Measurements from ENCODE around the gene SART3. TPM values are rescaled to one million over a fixed set of nuclear protein-coding genes. Genes with fewer than 3 reads are reported as not detected.

The SART3 gene
- total and polyA plus RNA-seq, 2 of the 13 experiments (the other 11 are each of a cell fraction or from before 2014, with no cell fraction given): 16.1 to 69.9 TPM

DNA sequence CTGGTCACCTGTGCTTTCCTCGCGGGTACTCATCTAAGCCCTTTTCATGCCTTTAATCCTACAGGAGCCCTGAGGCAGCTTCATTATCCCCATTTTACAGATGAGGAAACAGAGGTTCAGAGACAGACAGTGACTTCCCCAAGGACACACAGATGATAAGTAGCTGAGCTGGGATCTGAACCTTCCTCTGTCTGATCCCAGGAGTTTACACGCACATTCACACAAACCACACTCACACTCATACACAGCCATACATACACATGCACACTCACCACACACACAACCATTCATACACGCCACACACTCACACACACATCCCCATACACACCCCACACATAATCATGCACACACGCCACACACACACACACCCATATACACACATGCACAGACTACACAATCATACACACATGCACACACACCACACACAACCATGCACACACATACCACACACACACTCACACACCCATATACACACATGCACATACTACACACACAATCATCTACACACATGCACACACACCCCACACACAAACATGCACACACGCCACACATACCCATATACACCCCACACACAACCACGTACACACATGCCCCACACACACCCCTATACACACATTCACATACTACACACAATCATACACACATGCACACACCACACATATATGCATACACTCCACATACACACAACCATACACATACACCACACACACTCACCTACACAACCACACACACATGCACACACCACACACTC is 34.2 kb upstream of the SART3 start (continued):
- TF ChIP-seq GRHL1 (CRISPR knock-in tag; conservative IDR thresholded peaks at IDR 0.05) (no peak), ZNF331 (CRISPR knock-in tag; IDR thresholded peaks at IDR 0.05) (no peak), ZSCAN20 (CRISPR knock-in tag; IDR thresholded peaks at IDR 0.05; ENCODE audit: borderline replicate concordance) (no peak), BRCA1 (CRISPR knock-in tag; IDR thresholded peaks at IDR 0.05) (no peak), ZNF777 (CRISPR knock-in tag; IDR thresholded peaks at IDR 0.05) (no peak), AKAP8 (CRISPR knock-in tag; IDR thresholded peaks at IDR 0.05) (no peak), ZNF781 (CRISPR knock-in tag; IDR thresholded peaks at IDR 0.05; ENCODE audit: borderline replicate concordance, not compliant biosample characterization) (no peak), PRDM4 (CRISPR knock-in tag; IDR thresholded peaks at IDR 0.05; ENCODE audit: borderline replicate concordance) (no peak), ZNF577 (CRISPR knock-in tag; IDR thresholded peaks at IDR 0.05; ENCODE audit: borderline replicate concordance, low read depth) (no peak), ZNF138 (CRISPR knock-in tag; IDR thresholded peaks at IDR 0.05; ENCODE audit: low read depth) (no peak), CENPX (CRISPR knock-in tag; IDR thresholded peaks at IDR 0.05) (no peak), MZF1 (CRISPR knock-in tag; IDR thresholded peaks at IDR 0.05; ENCODE audit: borderline replicate concordance) (no peak), ERF (CRISPR knock-in tag; IDR thresholded peaks at IDR 0.05) (no peak), NFKBIZ (CRISPR knock-in tag; IDR thresholded peaks at IDR 0.05) (no peak), MEF2D (CRISPR knock-in tag; IDR thresholded peaks at IDR 0.05) (no peak), NBN (conservative IDR thresholded peaks at IDR 0.05) (peak; percentile 87; the same call in 1 of the 2 replicates), E2F2 (CRISPR knock-in tag; IDR thresholded peaks at IDR 0.05; ENCODE audit: borderline replicate concordance) (no peak), ZNF317 (CRISPR knock-in tag; IDR thresholded peaks at IDR 0.05) (no peak), ZMYM4 (CRISPR knock-in tag; IDR thresholded peaks at IDR 0.05) (no peak), NRL (CRISPR knock-in tag; IDR thresholded peaks at IDR 0.05; ENCODE audit: borderline replicate concordance) (no peak), KDM2A (CRISPR knock-in tag; IDR thresholded peaks at IDR 0.05; ENCODE audit: borderline replicate concordance, low read depth) (no peak), ZFP90 (CRISPR knock-in tag; IDR thresholded peaks at IDR 0.05; ENCODE audit: borderline replicate concordance) (no peak), ZNF768 (CRISPR knock-in tag; IDR thresholded peaks at IDR 0.05) (peak; percentile 23; the same call in 1 of the 2 replicates)
- TF ChIP-seq, protein P1, sequence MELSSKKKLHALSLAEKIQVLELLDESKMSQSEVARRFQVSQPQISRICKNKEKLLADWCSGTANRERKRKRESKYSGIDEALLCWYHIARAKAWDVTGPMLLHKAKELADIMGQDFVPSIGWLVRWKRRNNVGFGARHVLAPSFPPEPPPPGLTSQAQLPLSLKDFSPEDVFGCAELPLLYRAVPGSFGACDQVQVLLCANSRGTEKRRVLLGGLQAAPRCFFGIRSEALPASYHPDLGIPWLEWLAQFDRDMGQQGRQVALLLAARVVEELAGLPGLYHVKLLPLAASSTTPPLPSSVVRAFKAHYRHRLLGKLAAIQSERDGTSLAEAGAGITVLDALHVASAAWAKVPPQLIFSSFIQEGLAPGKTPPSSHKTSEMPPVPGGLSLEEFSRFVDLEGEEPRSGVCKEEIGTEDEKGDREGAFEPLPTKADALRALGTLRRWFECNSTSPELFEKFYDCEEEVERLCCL (CRISPR knock-in tag; IDR thresholded peaks at IDR 0.05; ENCODE audit: borderline replicate concordance): no peak

Data from HepG2 (cell line).